GM18499 (cell line): ENCODE results near the gene PCSK2.

ENCODE experiments used
- ATAC-seq: cut with Tn5 transposase; IDR thresholded peaks from one replicate; pipeline ENCODE4 v1.9.1; 2021; ENCODE audit warnings: moderate number of reproducible peaks; ENCODE audit not compliant: insufficient read depth, unreplicated experiment

PCSK2 gene

DNA sequence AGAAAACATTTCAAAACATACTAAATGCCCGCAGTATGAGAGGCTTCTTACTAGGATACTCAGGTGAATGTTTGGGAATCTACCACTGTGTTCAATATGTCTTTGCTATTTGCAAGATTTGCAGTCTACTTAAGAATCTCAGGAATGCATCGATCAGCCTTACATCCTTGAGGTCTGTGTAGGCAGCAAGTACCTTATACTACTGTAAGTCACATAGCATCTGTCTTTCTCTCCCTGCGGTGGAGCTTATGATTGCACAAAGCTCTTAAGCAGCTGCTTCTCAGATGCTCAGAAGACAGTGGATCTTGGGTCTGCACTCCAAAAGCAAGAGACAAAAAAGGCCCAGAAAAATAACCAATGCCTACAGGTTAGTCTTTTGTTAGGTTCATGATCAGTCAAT, 21.4 kb downstream of the PCSK2 start:
- no peak for ATAC-seq

DNA sequence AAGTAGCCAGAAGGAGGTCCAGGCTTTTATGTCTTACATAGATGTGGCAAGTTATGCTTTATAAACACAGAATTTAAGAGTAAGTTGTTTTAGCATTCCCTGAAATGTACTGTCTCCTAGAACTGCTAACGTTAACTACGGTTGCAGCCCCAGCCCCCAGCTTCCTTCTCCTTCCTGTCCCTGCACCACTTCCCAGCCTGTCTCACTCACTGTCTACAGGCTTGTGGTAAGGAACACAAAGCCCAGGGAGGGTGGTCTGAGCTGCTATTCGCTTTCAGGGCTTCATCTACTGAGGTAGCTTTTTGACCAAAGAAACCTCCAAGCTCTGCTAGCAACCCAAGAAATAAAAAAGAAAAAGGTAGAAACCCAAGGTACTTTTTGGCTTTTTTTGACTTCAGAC, 35.9 kb downstream of the PCSK2 start:
- ATAC-seq: no peak

DNA sequence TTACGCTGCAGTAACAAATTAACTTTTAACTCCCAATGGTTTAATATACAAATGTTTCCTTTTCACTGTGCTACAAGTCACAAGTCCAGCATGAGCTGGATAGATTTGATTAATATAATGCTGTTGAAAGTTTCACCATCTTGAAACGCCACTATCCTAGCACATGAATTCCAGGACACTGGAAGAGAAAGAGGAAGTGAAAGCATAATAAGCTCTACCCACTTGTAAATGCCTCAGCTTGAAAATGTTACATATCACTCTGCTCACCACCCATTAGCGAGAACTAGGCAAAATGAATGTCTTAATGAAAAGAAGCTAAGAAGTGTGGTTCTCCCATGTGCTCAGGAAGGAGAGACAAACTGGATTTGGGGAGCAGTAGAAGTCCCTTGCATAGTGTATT, 46.9 kb downstream of the PCSK2 start:
- ATAC-seq: no peak

DNA sequence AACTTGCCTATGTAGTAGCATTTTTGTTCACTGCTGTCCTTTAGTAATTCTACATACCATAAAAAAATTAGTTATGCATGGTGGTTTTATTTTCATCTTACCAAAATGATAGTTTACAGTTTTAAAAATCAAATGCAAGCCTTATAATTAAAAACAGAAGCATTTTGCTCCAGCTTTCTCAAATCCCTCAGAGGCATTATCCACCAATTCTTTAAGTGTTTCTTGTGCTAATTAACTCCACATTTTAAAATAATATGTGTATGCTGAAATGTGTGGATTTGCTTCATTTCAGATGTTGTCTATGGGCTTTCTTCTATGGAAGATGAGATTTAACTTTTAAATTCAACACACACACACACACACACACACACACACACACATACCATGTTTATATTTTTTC, 49.3 kb downstream of the PCSK2 start:
- ATAC-seq: no peak

DNA sequence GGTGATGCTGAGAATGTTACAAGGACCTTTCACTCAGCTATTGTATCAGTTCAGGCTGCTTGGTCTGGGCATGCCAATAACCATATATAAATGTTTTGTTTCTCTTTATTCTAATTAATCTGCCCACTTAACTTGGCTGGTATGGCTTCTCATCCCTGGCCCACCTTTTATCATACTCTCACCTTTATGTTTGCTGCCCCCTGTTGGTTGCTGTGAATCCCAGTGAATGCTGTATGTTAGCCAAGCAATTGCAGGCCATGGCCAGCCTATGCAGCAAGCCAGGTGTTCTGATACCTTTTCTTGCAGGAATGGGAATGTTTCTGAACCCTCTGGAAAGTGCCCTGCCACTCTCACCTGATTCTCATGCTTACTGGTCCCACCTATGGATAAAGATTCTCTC, 54.6 kb downstream of the PCSK2 start:
- no peak for ATAC-seq

DNA sequence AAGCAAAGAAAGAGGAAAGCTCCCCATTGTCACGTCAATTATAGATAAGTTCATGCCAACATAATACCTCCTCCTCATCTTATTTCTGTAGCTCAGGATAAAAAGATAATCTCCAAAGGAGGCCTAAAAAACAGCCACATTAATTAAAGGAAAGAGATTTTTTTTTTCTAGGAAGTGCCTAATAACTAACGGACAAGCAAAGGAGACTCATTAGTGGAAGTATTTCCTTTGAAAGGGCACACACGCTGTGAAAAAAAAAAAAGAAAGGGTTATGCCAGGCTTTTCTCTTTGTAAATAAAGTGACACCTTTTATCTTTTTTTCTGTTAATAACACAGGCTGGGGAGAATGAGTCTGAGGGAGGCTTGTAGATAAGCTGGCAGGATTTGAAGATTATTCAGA, 55.7 kb downstream of the PCSK2 start:
- no peak for ATAC-seq

DNA sequence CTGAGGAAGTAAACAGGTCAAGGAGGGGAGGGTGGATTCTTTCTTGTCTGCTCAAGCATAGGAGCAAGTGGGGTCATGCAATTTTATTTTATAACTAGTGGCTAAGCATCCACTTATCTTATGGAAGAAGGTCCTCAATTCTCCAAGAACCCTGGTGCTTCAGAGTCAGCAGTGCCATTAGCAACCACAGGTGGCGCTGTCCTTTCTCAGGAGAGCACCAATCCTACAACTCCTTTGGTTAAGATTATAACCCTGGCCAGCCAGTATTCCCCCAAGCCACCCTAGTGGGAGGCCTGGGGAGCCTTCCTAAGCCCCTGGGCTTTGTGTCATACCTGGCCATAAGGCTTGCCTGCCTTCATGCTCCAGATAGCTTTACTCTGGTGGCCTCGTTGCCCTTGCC, 60.7 kb downstream of the PCSK2 start:
- no peak for ATAC-seq

DNA sequence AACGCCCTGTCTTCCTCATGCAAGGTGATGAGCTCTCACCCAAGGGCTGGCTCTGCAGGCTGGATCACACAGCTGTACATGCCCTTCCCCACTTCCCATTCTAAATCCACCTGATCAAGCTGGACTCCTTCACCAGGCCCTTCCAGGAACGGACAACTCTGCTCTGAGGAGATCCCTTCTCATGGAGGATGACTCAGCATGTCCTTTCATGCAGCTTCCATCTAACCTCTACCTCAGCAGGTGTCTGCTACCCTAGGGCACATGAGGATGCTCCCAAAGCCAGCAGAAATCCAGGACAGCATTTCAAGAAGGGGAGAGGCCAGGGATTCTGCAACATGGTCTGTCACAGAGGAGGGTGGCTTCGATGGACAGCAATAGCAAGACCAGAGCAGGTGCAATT, 61.2 kb downstream of the PCSK2 start:
- ATAC-seq: no peak

DNA sequence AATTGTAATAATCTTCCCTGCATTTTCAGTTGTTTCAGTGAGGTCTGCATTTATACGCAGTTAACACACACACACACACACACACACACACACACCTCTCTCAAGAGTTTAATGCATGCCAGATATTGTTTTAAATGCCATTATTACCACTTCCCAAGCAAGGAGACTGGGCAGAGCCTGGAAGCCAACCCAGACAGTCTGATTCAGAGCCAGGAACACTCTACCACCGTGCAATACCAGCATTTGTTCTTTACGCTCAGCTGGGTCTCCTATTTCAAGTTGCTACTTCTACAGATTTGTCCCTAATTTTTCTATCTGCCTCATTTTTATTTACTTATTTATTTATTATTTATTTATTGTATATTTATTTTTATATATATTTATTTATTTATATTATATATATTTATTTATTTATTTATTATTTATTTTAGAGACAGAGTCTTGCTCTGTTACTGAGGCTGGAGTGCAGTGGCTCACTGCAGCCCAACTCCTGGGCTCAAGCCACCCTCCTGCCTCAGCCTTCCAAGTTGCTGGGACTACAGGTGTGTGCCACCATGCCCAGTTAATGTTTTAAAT, 68.4 kb downstream of the PCSK2 start:
- no peak for ATAC-seq

DNA sequence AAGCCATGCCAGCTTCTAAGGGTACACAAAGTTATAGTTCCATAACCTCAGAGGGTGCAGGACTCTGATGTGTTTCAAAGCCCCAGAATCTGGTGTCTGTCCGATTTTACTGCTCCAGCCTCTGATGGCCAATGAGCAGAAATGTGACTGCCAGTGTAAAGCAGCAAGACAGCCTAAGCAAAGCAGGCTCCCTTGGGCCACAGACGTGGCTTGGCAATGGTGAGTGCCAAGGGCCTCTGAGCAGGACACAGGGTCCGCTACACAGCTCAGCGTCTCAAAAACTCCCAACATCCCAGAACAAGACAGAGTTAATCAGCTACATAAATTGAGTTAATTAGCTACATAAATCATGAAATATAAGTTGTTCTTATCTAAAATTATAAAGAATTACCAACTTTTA, 69.2 kb downstream of the PCSK2 start:
- ATAC-seq: no peak

DNA sequence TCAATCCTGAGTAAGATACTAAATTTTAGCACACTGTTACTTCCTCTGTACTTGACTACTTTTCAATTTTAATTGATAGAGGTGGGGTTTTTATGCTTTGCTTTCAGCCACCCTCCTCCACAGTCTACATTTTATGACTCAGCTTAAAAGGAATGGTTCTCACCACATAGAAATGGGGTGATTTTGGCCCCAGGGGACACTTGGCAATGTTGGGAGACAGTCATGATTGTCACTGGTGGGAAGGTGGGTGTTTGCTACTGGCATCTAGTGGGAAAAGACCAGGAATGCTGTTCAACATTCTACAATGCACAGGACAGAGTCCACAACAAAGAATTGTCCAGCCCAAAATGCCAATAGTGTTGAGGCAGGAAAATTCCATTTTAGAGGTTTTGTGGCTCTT, 71.3 kb downstream of the PCSK2 start:
- ATAC-seq: no peak

DNA sequence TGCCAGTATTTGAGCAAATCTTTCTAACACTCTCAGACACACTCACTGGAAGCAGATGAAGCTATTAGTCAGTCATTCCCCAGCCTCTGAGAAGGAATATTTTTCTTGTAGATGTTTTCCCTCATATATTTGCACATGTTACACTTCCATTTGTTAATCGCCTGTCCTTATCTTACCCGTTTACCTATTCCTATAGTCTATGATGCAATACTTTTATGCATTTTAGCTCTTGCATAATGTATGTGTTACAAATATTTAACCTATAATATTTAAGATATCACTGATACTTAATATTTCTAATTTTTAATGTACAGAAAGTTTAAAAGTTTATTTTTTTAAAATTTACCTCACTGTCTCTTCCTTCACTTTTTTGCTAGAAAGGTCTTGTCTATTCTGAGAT, 71.9 kb downstream of the PCSK2 start:
- ATAC-seq: no peak

DNA sequence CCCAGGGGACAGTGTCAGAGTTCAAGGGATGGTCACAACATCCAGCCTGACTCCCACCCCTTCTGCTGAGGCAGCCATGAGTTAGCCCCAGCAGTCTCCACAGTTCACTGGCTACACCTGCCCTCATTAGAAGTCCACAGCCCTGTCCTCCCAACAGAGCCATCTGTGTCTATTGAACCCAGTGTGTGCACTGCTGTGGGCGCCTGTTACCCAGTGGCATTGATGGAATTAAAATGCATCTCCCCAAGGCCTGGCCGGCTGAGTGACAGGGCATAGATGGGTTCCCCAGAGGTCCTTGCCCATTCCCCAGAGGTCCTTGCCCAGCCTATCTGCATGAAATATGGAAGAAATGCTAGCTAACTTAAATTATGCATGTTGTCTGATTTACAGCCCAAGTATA, 73.3 kb downstream of the PCSK2 start:
- ATAC-seq: no peak

DNA sequence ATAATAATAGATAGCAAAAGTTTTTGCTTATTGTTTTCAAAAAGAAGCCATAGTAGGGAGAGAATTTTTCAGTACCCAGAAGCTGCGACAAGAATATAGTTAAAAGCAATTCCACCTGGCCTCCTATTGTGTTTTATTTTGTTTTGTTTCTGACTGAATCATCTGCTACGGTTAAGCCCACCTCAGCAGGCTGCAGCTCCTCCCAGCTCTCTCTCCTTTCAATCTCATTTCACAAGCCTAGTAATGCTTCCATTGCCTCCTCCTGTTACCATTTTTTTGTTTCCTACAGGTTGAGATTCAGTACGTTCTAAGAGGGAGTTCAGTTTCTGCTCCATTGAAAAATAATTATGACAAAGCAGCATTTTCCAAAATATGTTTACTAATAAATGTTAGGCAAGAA, 77.9 kb downstream of the PCSK2 start:
- ATAC-seq: no peak

DNA sequence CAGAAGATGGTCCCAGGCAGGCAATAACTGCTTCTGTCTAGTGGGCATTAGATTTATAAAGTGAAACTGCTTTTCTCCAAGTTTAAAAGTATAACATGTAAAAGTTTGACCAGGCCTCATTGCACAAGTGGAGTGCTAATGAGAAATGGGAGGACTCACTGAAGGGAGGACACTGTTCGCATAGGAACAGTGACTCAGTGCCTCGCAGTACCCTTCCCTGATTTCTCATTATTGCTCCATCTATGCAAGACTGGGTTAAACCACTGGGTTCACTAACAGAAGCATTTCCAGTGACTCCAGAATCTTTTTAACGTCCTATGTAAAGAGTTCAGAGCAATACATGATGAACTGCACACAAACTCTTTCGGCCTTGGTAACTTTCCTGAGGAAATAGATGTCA, 79.6 kb downstream of the PCSK2 start:
- ATAC-seq: no peak

DNA sequence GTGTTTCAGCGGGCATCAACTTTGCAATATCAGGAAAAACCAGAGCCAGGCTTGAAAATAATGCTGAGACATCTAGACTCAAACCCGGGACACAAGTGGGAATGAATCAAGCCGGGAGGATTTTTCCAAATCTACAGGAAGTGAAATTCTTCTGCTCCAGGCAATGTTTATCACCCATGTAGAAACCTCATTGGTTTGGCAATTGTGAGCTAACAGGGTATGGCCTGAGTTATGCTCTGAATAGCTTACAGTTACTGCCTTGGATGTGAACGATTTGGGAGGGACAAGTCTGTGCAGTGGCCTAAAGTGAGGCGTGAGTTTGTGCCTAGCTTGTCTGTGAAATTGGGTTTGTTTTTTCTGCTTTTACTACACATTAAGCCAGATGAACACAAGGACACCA, 87.4 kb downstream of the PCSK2 start:
- ATAC-seq: no peak

DNA sequence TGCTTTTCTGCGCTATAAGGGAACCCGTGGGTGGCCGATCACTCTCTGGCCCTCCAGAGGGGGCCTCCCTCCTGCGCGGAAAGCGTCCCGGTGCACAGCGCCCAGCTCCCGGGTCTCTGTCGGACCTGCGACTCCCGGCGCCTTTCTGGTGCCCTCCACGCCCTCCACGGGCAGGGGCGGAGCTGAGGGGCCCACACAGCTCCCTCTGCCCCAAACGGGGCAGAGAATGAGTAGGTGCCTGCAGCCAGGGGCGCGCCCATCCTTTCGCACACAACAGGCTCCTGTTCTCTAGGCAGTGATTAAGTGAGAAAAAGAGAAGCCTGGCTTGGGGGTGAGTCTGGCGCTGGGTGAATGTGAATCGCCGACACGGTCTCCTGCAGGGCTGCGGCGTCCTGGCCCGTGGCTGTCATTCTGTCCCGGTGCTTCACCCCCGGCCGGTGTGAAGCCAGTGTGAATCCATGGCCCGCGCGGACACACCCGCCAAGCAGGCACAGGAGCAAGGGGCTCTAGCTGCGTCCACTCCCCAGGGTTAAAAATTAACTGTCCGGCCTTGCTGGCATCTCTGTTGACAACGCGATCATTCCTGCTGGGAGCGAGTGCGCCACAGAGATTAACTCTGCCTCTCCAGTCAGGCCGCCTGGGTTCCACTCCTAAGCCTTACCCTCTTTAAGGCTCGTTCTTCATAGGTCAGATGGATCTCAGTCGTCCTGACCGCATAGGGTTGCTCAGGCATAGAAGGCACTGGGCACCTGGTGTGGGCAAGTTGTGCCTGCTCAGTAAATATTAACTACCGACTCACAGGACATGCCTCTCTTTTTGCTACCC, 88.8 kb downstream of the PCSK2 start:
- ATAC-seq: no peak

DNA sequence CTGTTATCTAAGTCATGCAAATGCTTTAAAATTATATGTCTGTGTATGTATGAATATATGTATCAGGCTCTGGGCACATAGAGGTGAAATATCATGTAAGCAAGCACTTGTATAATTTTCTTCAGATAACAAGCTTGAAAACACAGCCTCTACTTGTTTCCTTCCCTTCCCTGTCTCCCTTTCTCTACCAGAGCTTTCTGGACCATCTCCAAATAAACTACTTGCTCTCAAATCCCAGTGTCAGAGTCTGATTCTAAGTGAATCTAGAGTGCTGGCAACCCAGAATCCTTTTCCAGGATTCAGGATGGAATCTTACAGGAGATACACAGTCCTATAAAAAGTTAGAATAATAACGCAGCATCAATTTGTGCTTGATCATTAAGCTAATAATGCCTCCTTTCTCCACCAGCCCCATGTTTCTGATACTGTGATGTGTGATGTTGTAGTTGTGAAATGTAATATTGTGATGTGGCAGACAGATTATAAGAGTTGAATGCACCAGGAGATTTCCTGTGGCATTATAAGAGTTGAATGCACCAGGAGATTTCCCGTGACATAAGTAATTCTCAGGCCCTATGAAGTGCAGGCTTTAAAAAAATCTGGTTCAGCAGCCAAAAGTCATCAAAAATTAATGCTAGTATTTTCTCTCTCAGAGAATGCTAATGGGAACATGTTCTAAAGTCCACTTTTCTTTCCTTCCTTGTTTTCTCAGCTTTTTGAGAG, 89.6 kb downstream of the PCSK2 start:
- no peak for ATAC-seq

DNA sequence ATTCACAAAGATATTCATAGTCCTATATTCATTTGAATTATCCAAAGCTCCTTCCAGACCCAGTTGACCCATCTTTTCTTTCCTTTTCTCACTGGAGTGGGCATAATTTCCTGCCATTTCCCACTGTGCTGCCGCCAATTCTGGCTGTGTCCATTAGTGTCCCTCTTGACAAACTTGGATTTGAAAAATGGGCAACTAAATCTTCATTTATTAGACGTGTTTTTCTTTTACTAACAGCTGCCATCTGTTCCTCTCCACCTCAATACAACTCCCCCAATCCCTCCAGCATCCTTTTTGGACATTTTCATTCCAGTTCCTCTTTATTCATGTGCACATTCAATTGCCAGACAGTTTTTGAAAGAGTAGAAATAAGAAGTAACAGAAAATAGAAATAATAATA, 90.5 kb downstream of the PCSK2 start:
- ATAC-seq: no peak

DNA sequence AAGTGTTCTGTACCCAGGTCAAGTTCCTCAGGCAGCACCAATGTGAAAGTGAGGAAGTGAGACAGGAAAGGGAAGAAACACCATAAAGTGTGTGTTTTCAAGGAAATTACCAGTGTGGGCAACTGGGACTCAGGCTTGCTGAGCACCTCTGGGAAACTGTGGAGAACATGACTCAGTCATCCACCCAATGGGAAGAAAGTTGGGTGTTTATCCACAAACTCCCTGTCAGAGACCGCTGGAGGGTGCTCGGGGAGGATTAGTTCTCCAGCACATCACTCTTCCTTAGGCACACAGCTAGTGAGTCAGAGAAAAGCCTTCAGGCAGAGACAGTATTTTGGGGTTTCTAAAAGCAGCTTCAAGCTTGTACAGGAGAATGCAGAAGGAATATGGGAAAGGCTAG, 93.6 kb downstream of the PCSK2 start:
- no peak for ATAC-seq

DNA sequence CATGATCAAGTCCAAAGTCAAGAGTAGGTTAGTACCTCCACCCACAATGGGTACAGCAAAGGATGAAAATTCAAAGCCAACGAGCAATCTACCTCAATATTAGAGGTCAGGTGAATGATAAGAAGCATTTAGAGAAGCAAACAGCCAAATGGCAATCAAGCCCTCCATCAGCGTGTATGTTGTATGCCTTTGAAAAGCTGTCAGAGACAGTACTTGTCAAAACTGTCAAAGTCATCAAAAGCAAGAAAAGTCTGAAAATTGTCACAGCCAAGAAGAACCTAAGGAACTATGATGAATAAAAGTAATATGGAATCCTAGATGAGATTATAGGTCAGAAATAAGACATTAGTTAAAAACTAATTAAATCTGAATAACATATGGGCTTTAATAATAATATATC, 99.3 kb downstream of the PCSK2 start:
- no peak for ATAC-seq
